ENCODE data around the gene SDCCAG8.

SDCCAG8 gene

GRCh38 chr1:243507672-243508302, 251.9 kb downstream of the SDCCAG8 start:
- no peak overlapping the region for H3K4me2 ChIP-seq (ENCODE audit: low read length)
- no peak overlapping the region for H3K9ac ChIP-seq
- H3K27ac ChIP-seq, result no peak overlapping the region
- no peaks in the 10 kb centered on the region for H3K79me2 ChIP-seq
- H3K9me3 ChIP-seq (ENCODE audit: control insufficient read depth, low read length), result no peaks in the 10 kb centered on the region
- no peaks in the 10 kb centered on the region for H3K36me3 ChIP-seq (ENCODE audit: control insufficient read depth, insufficient read depth, low read length)
- no peak overlapping the region for H2AFZ ChIP-seq
- H3K27me3 ChIP-seq (ENCODE audit: control insufficient read depth, insufficient read depth, low read length), result no peaks in the 10 kb centered on the region
- H3K4me1 ChIP-seq, result no peaks in the 10 kb centered on the region
- TF ChIP-seq CTCF (IDR thresholded peaks at IDR 0.05), result no peak
- no peak overlapping the region for H3K4me3 ChIP-seq (ENCODE audit: low read depth, low read length)

- Histone ChIP-seq H3K79me2 (no peaks in the 10 kb centered on the region), H3K9ac (no peak overlapping the region), H3K27me3 (ENCODE audit: control insufficient read depth, insufficient read depth, low read length) (no peaks in the 10 kb centered on the region), H3K27ac (no peak overlapping the region), H3K4me3 (ENCODE audit: low read depth, low read length) (no peak overlapping the region), H3K4me1 (no peaks in the 10 kb centered on the region), H3K36me3 (ENCODE audit: control insufficient read depth, insufficient read depth, low read length) (no peaks in the 10 kb centered on the region), H3K9me3 (ENCODE audit: control insufficient read depth, low read length) (no peaks in the 10 kb centered on the region), H3K4me2 (ENCODE audit: low read length) (no peak overlapping the region), H2AFZ (no peak overlapping the region)
- TF ChIP-seq CTCF (IDR thresholded peaks at IDR 0.05), result no peak
These were observed 252.5 kb downstream of the SDCCAG8 start for GRCh38 chr1:243508303-243508713.

- Histone ChIP-seq H3K4me3 (ENCODE audit: low read depth, low read length) (no peak overlapping the region), H3K27me3 (ENCODE audit: control insufficient read depth, insufficient read depth, low read length) (no peaks in the 10 kb centered on the region), H3K4me1 (no peaks in the 10 kb centered on the region), H3K9ac (no peak overlapping the region), H3K36me3 (ENCODE audit: control insufficient read depth, insufficient read depth, low read length) (no peaks in the 10 kb centered on the region), H3K9me3 (ENCODE audit: control insufficient read depth, low read length) (no peaks in the 10 kb centered on the region), H3K4me2 (ENCODE audit: low read length) (no peak overlapping the region), H2AFZ (no peak overlapping the region), H3K27ac (no peak overlapping the region), H3K79me2 (no peaks in the 10 kb centered on the region)
- TF ChIP-seq CTCF (IDR thresholded peaks at IDR 0.05), result no peak
These were observed 253.1 kb downstream of the SDCCAG8 start for GRCh38 chr1:243508943-243509342.

- no peaks in the 10 kb centered on the region for H3K4me1 ChIP-seq
These were observed 255.1 kb downstream of the SDCCAG8 start for GRCh38 chr1:243510928-243511327.

More at GRCh38 chr1:243510928-243511327, 255.1 kb downstream of the SDCCAG8 start:
- no peak overlapping the region for H3K4me3 ChIP-seq (ENCODE audit: low read depth, low read length)
- no peaks in the 10 kb centered on the region for H3K9me3 ChIP-seq (ENCODE audit: control insufficient read depth, low read length)
- no peak overlapping the region for H2AFZ ChIP-seq
- no peak for TF ChIP-seq CTCF (IDR thresholded peaks at IDR 0.05)
- no peaks in the 10 kb centered on the region for H3K79me2 ChIP-seq
- no peaks in the 10 kb centered on the region for H3K27me3 ChIP-seq (ENCODE audit: control insufficient read depth, insufficient read depth, low read length)
- H3K27ac ChIP-seq, result no peak overlapping the region
- no peak overlapping the region for H3K4me2 ChIP-seq (ENCODE audit: low read length)
- no peak overlapping the region for H3K9ac ChIP-seq
- no peaks in the 10 kb centered on the region for H3K36me3 ChIP-seq (ENCODE audit: control insufficient read depth, insufficient read depth, low read length)
